Testis (tissue), 3 donors: ENCODE measurements around the gene SLF2. TPM values are rescaled to one million over a fixed set of nuclear protein-coding genes. Genes with fewer than 3 reads are reported as not detected.

Source experiments
- DNase-seq: peaks from one replicate; pipeline ENCODE4 v3.0.0-alpha.2; 2019
- H3K27ac ChIP-seq, 2 donors: fragments of 200-600 bp; sonication (generic); one replicate each; pipeline ENCODE4 v1.5.1; 2019
- H3K27me3 ChIP-seq: fragments of 200-600 bp; sonication (generic); one replicate; pipeline ENCODE4 v1.5.1; 2019
- H3K36me3 ChIP-seq: fragments of 200-600 bp; sonication (generic); one replicate; pipeline ENCODE4 v1.5.1; 2017; ENCODE audit warnings: low read depth; ENCODE audit errors: missing control alignments
- H3K4me1 ChIP-seq: fragments of 200-600 bp; sonication (generic); one replicate; pipeline ENCODE4 v1.5.1; 2019
- H3K4me3 ChIP-seq, 2 donors: fragments of 200-600 bp; sonication (generic); one replicate each; pipeline ENCODE4 v1.5.1; 2017 to 2019
- H3K9me3 ChIP-seq: fragments of 200-600 bp; sonication (generic); one replicate; pipeline ENCODE4 v1.5.1; 2017
- POLR2A ChIP-seq: fragments of 450-650 bp; IDR thresholded peaks from one replicate; pipeline ENCODE4 v1.6.1; 2017; ENCODE audit warnings: antibody characterized with exemption, mild to moderate bottlenecking, moderate library complexity
- WGBS, 2 donors: methylation state at CpG; one replicate each; pipeline ENCODE4 v1.1.5; 2018; 5-methylcytosine and 5-hydroxymethylcytosine counted together
- intact Hi-C: fragments of 100-400 bp; cut with DNase I; formaldehyde crosslinking; loops from one replicate; pipeline ENCODE4 v1.15.1; 2023; ENCODE audit warnings: low total_unique reads
- polyA plus RNA-seq: library from polyadenylated mRNA; stranded (reverse); fragments of 350-450 nt; fragmentation: Illumina TruSeq; extraction: RNeasy Lipid Tissue Mini Kit (QIAGEN cat#74804); gene quantifications from one replicate; pipeline ENCODE4 v1.2.3, GENCODE V29; 2014; ENCODE audit warnings: low read depth, low replicate concordance; ENCODE audit not compliant: insufficient read depth
- total RNA-seq, 2 donors: library from RNA; depleted of rRNA; stranded (reverse); fragments of >200 nt; gene quantifications; one replicate each; pipeline ENCODE4 v1.2.3, GENCODE V29; 2016
- TF ChIP-seq, protein P1 (sequence below), 3 experiments: fragments of 450-650 bp in 2 of 3; fragments of 200-600 bp in 1 of 3; sonication (generic) in 1 of 3; IDR thresholded peaks; one replicate each; pipeline ENCODE4 v1.5.1; 2016 to 2019; ENCODE audit warnings: antibody characterized with exemption in 3 of 3, mild to moderate bottlenecking in 2 of 3, moderate library complexity in 1 of 3

Gene SLF2
- total and polyA plus RNA-seq, 3 donors from 2014 or later, result 42.6 to 171 (median 150) TPM

DNA sequence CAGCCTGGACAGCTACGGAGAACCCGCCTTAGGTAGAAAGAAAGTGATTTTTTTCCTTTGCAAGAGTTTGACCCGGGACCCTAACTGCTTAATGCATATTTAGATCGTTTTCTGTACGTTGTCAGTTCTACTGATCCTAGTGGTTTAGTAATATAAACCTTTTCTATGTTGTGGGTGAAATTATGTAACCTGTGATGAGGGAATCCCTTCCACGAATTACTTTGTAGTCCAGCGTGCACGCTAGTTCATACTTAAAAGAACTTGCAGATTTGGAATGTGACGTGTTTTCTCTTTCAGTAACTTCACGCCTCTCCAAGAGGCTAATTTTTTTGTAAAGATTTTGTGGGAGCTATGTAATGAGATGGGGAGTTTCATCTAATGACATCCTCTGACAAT lies 705 bp downstream of the SLF2 start:
- TF ChIP-seq POLR2A, result no peak
- TF ChIP-seq, protein P1, sequence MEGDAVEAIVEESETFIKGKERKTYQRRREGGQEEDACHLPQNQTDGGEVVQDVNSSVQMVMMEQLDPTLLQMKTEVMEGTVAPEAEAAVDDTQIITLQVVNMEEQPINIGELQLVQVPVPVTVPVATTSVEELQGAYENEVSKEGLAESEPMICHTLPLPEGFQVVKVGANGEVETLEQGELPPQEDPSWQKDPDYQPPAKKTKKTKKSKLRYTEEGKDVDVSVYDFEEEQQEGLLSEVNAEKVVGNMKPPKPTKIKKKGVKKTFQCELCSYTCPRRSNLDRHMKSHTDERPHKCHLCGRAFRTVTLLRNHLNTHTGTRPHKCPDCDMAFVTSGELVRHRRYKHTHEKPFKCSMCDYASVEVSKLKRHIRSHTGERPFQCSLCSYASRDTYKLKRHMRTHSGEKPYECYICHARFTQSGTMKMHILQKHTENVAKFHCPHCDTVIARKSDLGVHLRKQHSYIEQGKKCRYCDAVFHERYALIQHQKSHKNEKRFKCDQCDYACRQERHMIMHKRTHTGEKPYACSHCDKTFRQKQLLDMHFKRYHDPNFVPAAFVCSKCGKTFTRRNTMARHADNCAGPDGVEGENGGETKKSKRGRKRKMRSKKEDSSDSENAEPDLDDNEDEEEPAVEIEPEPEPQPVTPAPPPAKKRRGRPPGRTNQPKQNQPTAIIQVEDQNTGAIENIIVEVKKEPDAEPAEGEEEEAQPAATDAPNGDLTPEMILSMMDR (IDR thresholded peaks at IDR 0.05), result no peak
- Histone ChIP-seq H3K9me3 (no peaks in the 10 kb centered on the region), H3K27ac (peak overlapping the region; percentile 86 to 93), H3K4me1 (peaks cover 48% of the 10 kb centered on the region), H3K27me3 (no peaks in the 10 kb centered on the region), H3K4me3 (peak overlapping the region; percentile 83 to 97), H3K36me3 (no peaks in the 10 kb centered on the region)
- no peak for DNase-seq
- intact Hi-C loops, result no loop called here
- WGBS, 2 donors, result 1% methylated on average over 10 of the region's 10 CpGs

DNA sequence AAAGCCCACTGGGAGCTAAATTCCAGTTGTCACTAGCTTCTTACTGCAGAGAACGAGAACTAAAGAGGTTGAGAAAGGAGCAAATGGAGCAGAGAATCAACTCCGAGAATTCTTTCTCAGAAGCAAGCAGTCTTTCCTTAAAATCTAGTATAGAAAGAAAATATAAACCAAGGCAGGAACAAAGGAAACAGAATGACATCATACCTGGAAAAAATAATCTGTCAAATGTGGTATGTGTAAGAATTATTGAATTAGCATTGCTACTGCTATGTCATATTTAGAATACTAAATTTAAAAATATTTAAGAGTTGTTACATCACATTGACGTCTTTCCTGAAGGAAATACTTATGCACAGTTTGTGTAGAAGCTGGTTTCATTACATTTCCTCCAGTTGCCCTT lies 4.3 kb downstream of the SLF2 start:
- Histone ChIP-seq H3K36me3 (no peaks in the 10 kb centered on the region), H3K4me1 (peaks cover 14% of the 10 kb centered on the region), H3K9me3 (no peaks in the 10 kb centered on the region), H3K27me3 (no peaks in the 10 kb centered on the region), H3K4me3 (no peak overlapping the region), H3K27ac (peak overlapping the region in 1 of 2 donors; percentile 10)
- no peak for TF ChIP-seq POLR2A
- TF ChIP-seq, protein P1 (IDR thresholded peaks at IDR 0.05), result no peak
- no peak for DNase-seq
- intact Hi-C loops, result no loop called here
- WGBS, 2 donors, result 57 to 67% methylated on average over 3 of the region's 3 CpGs

DNA sequence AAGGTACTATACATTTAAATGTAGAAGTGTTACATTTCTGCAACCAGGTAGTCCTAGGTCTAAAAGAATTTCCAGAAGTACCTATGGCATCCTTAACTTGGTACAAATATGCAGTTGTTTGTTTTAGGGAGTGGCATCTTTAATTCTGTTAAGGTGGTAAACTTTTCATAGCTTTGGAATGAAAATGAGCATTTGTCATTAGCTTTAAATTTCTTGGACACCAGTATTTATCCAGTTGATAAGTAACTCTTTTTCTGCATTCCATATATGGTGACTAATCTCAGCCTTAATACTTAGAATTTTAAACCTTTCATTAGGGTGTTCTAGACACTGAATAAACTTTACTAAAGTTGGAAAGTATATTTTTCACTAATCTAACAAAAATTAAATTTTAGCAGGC lies 10.8 kb downstream of the SLF2 start:
- H3K27me3 ChIP-seq, result no peaks in the 10 kb centered on the region
- TF ChIP-seq, protein P1 (IDR thresholded peaks at IDR 0.05), result no peak
- TF ChIP-seq POLR2A, result no peak

DNA sequence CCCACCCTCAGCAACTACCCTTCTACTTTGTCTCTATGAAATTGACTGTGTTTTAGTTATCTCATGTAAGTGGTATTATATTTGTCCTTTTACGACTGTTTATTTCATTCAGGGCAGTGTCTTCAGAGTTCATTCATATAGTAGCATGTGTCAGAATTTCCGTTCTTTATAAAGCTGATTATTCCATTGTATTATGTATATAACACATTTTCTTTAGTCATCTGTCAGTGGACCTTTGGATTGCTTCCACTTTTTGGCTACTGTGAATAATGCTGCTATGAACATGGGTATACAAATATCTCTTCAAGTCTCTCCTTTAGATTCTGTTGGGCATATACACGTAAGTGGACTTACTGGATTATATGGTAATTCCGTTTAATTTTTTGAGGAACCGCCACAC lies 14.5 kb downstream of the SLF2 start:
- Histone ChIP-seq H3K4me3 (no peak overlapping the region), H3K27ac (no peak overlapping the region), H3K27me3 (no peaks in the 10 kb centered on the region), H3K4me1 (peaks cover 12% of the 10 kb centered on the region), H3K9me3 (no peaks in the 10 kb centered on the region), H3K36me3 (peaks cover 12% of the 10 kb centered on the region)
- no peak for DNase-seq
- WGBS, 2 donors, result 86 to 91% methylated on average over 5 of the region's 5 CpGs
- TF ChIP-seq, protein P1 (IDR thresholded peaks at IDR 0.05), result no peak
- no peak for TF ChIP-seq POLR2A
- intact Hi-C loops, result no loop called here

More for the DNA sequence above, 10.8 kb downstream of the SLF2 start:
- no peaks in the 10 kb centered on the region for H3K9me3 ChIP-seq
- peaks cover 4% of the 10 kb centered on the region for H3K4me1 ChIP-seq
- no peak for DNase-seq
- no peaks in the 10 kb centered on the region for H3K36me3 ChIP-seq
- no peak overlapping the region for H3K4me3 ChIP-seq
- intact Hi-C loops, result no loop called here
- H3K27ac ChIP-seq, result no peak overlapping the region

DNA sequence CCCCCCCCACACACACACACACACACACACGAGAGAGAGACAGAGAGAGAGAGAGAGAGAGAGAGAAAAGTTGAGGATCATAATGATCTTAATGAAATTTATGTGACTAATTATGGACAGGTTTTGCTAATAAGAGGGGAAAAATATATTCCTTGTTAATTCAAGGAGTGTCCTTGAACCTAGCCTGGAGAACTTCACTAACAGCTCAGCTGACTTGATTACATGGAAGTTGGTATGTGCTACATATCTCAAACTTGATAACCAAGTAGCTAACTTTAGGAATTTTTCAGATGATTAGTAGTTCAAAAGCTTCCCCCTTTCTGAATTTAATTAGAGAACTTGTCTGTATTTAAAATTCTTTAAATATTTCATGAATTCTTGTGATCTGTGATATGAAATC lies 15.3 kb downstream of the SLF2 start:
- no peaks in the 10 kb centered on the region for H3K27me3 ChIP-seq
- H3K4me1 ChIP-seq, result peaks cover 12% of the 10 kb centered on the region
- TF ChIP-seq, protein P1 (IDR thresholded peaks at IDR 0.05), result no peak
- no peak for TF ChIP-seq POLR2A
- intact Hi-C loops, result no loop called here
- H3K27ac ChIP-seq, result no peak overlapping the region
- no peak for DNase-seq
- H3K36me3 ChIP-seq, result peaks cover 12% of the 10 kb centered on the region
- H3K9me3 ChIP-seq, result no peaks in the 10 kb centered on the region
- no peak overlapping the region for H3K4me3 ChIP-seq
- WGBS, 2 donors, result 0 to 33% methylated on average over 1 of the region's 1 CpG
